ENCODE data around the gene PVALB. TPM values are rescaled to one million over a fixed set of nuclear protein-coding genes. Genes with fewer than 3 reads are reported as not detected.

The PVALB gene
- total and polyA plus RNA-seq, 10 of the 15 experiments (the other 5 are each of a cell fraction or from before 2014, with no cell fraction given) = not detected

DNA sequence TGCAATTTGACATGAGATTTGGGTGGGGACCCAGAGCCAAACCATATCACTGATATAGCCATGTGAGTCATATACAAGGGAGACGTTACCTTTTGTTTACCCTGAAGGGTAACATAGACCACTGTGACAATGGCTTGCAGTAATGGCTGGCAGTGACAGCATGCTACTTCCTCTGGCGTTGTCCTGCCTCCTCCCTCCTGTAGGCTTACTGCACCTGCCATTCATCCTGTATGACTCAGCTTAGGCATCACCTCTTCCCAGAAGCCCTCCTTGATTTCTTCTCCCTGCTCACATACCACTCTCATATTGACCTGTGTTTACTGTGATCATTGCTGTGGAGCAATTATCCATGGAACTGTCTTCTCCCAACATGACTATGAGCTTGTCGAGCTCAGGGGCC, 12.0 kb upstream of the PVALB start:
- TF ChIP-seq, protein P1, sequence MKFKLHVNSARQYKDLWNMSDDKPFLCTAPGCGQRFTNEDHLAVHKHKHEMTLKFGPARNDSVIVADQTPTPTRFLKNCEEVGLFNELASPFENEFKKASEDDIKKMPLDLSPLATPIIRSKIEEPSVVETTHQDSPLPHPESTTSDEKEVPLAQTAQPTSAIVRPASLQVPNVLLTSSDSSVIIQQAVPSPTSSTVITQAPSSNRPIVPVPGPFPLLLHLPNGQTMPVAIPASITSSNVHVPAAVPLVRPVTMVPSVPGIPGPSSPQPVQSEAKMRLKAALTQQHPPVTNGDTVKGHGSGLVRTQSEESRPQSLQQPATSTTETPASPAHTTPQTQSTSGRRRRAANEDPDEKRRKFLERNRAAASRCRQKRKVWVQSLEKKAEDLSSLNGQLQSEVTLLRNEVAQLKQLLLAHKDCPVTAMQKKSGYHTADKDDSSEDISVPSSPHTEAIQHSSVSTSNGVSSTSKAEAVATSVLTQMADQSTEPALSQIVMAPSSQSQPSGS (IDR thresholded peaks at IDR 0.05; ENCODE audit: low read length) = no peak
- TF ChIP-seq, protein P2, sequence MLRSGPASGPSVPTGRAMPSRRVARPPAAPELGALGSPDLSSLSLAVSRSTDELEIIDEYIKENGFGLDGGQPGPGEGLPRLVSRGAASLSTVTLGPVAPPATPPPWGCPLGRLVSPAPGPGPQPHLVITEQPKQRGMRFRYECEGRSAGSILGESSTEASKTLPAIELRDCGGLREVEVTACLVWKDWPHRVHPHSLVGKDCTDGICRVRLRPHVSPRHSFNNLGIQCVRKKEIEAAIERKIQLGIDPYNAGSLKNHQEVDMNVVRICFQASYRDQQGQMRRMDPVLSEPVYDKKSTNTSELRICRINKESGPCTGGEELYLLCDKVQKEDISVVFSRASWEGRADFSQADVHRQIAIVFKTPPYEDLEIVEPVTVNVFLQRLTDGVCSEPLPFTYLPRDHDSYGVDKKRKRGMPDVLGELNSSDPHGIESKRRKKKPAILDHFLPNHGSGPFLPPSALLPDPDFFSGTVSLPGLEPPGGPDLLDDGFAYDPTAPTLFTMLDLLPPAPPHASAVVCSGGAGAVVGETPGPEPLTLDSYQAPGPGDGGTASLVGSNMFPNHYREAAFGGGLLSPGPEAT (IDR thresholded peaks at IDR 0.05; ENCODE audit: low read depth) = no peak
- TF ChIP-seq, protein P3, sequence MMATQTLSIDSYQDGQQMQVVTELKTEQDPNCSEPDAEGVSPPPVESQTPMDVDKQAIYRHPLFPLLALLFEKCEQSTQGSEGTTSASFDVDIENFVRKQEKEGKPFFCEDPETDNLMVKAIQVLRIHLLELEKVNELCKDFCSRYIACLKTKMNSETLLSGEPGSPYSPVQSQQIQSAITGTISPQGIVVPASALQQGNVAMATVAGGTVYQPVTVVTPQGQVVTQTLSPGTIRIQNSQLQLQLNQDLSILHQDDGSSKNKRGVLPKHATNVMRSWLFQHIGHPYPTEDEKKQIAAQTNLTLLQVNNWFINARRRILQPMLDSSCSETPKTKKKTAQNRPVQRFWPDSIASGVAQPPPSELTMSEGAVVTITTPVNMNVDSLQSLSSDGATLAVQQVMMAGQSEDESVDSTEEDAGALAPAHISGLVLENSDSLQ (IDR thresholded peaks at IDR 0.05) = peak; percentile 35; the same call in 1 of the 2 replicates
- ATAC-seq (no peak), FAIRE-seq (peak; percentile 13), DNase-seq (ENCODE audit: low read depth, low spot score) (no peak)
- H3K36me3 ChIP-seq (ENCODE audit: control insufficient read depth in 2 of 2, insufficient read depth in 2 of 2, low read length in 1 of 2) = no peaks in the 10 kb centered on the region
- H3K27me3 ChIP-seq (replicated peaks in 1 of 2; ENCODE audit: control insufficient read depth in 2 of 2, insufficient read depth in 2 of 2, low read length in 1 of 2) = peaks cover 0 to 3% of the 10 kb centered on the region in 2 experiments; a peak in 1 of 4 replicates
- in situ Hi-C loops (cut with MboI) = no loop called here
- peaks cover 2% of the 10 kb centered on the region; the same call in 1 of the 2 replicates for H3K4me1 ChIP-seq (ENCODE audit: control insufficient read depth, insufficient read depth, low read length)
- ChIA-PET SMC1A (ENCODE audit: uncharacterized antibody, unreplicated experiment) (no interaction called here), POLR2A (no interaction called here), RAD21 (ENCODE audit: unreplicated experiment) (no interaction called here), CTCF (interaction anchor here (1.0 kb wide), 1 partner anchor 27 kb away, joined by 3 read pairs; no protein-coding TSS in a partner anchor)
- 3% methylated on average over 3 of the region's 3 CpGs for WGBS (ENCODE audit: insufficient coverage, insufficient replicate concordance, low lambda C conversion rate, missing lambda C conversion rate)
- H3K4me2 ChIP-seq (ENCODE audit: control insufficient read depth, insufficient read depth) = no peak overlapping the region
- no peak overlapping the region for H3K9ac ChIP-seq (ENCODE audit: control insufficient read depth, insufficient read depth, low read length)
- no peak overlapping the region for H2AFZ ChIP-seq (ENCODE audit: control insufficient read depth, low read depth, low read length)
- H3K9me3 ChIP-seq (replicated peaks; ENCODE audit: control insufficient read depth, insufficient read depth, low read length) = no peaks in the 10 kb centered on the region; the same call in 2 of the 3 replicates
- no peaks in the 10 kb centered on the region for H3K79me2 ChIP-seq (ENCODE audit: control insufficient read depth, insufficient read depth, low read length)
- intact Hi-C loops (cut with micrococcal nuclease; ENCODE audit: unreplicated experiment) = no loop called here
- H3K4me3 ChIP-seq = no peak overlapping the region
- H4K20me1 ChIP-seq (ENCODE audit: control insufficient read depth, insufficient read depth) = no peaks in the 10 kb centered on the region
- no TSS peak for BruUV-seq (replicated peaks)
- no peak overlapping the region for H3K27ac ChIP-seq (ENCODE audit: control insufficient read depth, insufficient read depth)

All from GM12878 (cell line).